BE2C (cell line): ENCODE measurements around the gene TTC21A.
A peak's percentile ranks its signal among the peaks of the same experiment; 100 is the strongest.

ENCODE experiments used
- DNase-seq: peaks from one replicate; pipeline ENCODE4 v3.0.0-alpha.2; 2020
- H3K27me3 ChIP-seq: fragments of 250-450 bp; sonication (Bioruptor Pico); 2 replicates; pipeline ENCODE4 v1.5.1; 2020; ENCODE audit warnings: mild to moderate bottlenecking
- H3K36me3 ChIP-seq: fragments of 250-450 bp; sonication (Bioruptor Pico); 2 replicates; pipeline ENCODE4 v1.5.1; 2020; ENCODE audit warnings: mild to moderate bottlenecking
- H3K4me1 ChIP-seq: fragments of 250-450 bp; sonication (Bioruptor Pico); 2 replicates; pipeline ENCODE4 v1.5.1; 2020
- H3K4me3 ChIP-seq: 2 replicates; pipeline ENCODE4 v1.5.1; 2011; ENCODE audit warnings: low read depth, low read length
- H3K9me3 ChIP-seq: fragments of 250-450 bp; sonication (Bioruptor Pico); 2 replicates; pipeline ENCODE4 v1.5.1; 2020
- TF ChIP-seq, protein P1 (sequence below): IDR thresholded peaks from 2 replicates; pipeline ENCODE4 v1.5.1; 2012; ENCODE audit warnings: mild to moderate bottlenecking, low read depth, low read length

The TTC21A gene

GRCh38 chr3:39148435-39149058, 41.1 kb downstream of the TTC21A start:
- Histone ChIP-seq H3K9me3 (no peaks in the 10 kb centered on the region), H3K4me3 (no peak overlapping the region), H3K4me1 (peaks cover 56% of the 10 kb centered on the region), H3K27me3 (no peaks in the 10 kb centered on the region), H3K36me3 (peaks cover 5% of the 10 kb centered on the region)
- peak; percentile 43 for DNase-seq
- TF ChIP-seq, protein P1, sequence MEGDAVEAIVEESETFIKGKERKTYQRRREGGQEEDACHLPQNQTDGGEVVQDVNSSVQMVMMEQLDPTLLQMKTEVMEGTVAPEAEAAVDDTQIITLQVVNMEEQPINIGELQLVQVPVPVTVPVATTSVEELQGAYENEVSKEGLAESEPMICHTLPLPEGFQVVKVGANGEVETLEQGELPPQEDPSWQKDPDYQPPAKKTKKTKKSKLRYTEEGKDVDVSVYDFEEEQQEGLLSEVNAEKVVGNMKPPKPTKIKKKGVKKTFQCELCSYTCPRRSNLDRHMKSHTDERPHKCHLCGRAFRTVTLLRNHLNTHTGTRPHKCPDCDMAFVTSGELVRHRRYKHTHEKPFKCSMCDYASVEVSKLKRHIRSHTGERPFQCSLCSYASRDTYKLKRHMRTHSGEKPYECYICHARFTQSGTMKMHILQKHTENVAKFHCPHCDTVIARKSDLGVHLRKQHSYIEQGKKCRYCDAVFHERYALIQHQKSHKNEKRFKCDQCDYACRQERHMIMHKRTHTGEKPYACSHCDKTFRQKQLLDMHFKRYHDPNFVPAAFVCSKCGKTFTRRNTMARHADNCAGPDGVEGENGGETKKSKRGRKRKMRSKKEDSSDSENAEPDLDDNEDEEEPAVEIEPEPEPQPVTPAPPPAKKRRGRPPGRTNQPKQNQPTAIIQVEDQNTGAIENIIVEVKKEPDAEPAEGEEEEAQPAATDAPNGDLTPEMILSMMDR: no peak

DNA sequence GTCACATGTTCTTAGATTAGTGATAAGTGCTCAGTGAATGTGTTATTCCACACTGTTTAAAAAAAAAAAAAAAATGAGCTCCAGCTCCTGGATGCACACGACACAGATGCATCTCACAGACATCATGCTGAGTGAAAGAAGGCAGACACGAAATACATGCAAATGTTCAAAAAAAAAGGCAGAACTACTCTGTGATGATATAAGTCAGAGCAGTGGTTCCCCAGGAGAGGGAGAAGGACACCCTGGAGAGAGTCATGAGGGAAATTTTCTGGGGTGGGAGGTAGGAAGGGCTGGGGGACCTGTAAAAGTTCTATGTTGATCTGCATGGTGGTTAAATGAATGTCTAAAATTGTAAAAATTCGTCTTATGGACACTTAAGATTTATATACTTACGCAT, 41.6 kb downstream of the TTC21A start:
- DNase-seq: no peak
- no peaks in the 10 kb centered on the region for H3K27me3 ChIP-seq
- H3K4me3 ChIP-seq: no peak overlapping the region
- H3K9me3 ChIP-seq: no peaks in the 10 kb centered on the region
- H3K36me3 ChIP-seq: no peaks in the 10 kb centered on the region; the same call in 1 of the 2 replicates
- peaks cover 51% of the 10 kb centered on the region for H3K4me1 ChIP-seq
- TF ChIP-seq, protein P1: no peak

DNA sequence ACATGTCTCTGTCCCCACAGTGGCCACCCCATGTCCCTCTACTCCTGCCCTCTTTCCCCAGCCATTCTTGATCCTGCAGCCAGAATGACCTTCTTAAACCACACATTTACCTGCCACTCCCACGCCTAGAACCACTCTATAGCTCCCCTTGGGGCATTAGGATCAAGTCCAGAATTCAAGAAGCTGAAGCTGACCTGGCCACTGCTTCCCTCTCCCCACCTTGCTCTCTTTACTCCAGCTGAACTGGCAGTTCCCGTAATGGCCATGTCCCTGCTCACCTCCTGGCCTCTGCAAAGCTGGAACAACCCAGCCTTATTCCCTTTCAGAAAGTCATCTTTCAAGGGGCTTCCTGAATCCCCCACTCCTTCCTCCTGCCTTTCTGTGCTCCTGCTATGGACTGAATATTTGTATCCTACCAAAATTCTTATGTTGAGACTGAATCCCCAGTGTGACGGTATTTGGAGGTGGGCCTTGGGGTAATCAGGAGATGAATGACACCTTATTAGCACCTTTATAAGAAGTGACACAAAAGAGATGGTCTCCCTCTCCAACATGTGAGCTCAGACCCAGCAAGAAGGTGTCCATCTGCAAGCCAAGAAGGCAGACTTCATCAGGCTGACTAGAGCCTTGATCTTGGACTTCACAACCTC, 42.1 kb downstream of the TTC21A start:
- peaks cover 48% of the 10 kb centered on the region for H3K4me1 ChIP-seq
- H3K36me3 ChIP-seq: no peaks in the 10 kb centered on the region
- no peaks in the 10 kb centered on the region for H3K27me3 ChIP-seq
- no peaks in the 10 kb centered on the region for H3K9me3 ChIP-seq
- H3K4me3 ChIP-seq: no peak overlapping the region
- TF ChIP-seq, protein P1: no peak
- DNase-seq: no peak

GRCh38 chr3:39150148-39150802, 42.8 kb downstream of the TTC21A start:
- Histone ChIP-seq H3K36me3 (no peaks in the 10 kb centered on the region), H3K27me3 (no peaks in the 10 kb centered on the region), H3K4me3 (peak overlapping the region; percentile 68), H3K9me3 (no peaks in the 10 kb centered on the region), H3K4me1 (peaks cover 44% of the 10 kb centered on the region)
- peak; percentile 58 for DNase-seq
- TF ChIP-seq, protein P1: no peak; the same call in 1 of the 2 replicates

GRCh38 chr3:39150803-39151631, 43.5 kb downstream of the TTC21A start:
- H3K36me3 ChIP-seq: no peaks in the 10 kb centered on the region
- H3K4me3 ChIP-seq: peak overlapping the region; percentile 68
- peaks cover 43% of the 10 kb centered on the region for H3K4me1 ChIP-seq
- TF ChIP-seq, protein P1: no peak
- DNase-seq: peak; percentile 56
- no peaks in the 10 kb centered on the region for H3K27me3 ChIP-seq
- no peaks in the 10 kb centered on the region for H3K9me3 ChIP-seq
